GM19043 (cell line): ENCODE data around the gene MAGED1.
"Not testable (repeated sequence)": the region's sequence is repeated elsewhere in the genome, so short reads cannot be mapped to it uniquely, and the experiment has no call there.

ENCODE experiments used
- ATAC-seq: cut with Tn5 transposase; IDR thresholded peaks from one replicate; pipeline ENCODE4 v1.9.1; 2021; ENCODE audit warnings: low read depth; ENCODE audit not compliant: unreplicated experiment

Gene MAGED1

GRCh38 chrX:51893931-51894696 is 691 bp downstream of the MAGED1 start:
- ATAC-seq, result no peak

GRCh38 chrX:51894697-51895336 is 1.4 kb downstream of the MAGED1 start:
- ATAC-seq, result no peak

- no peak for ATAC-seq
Measured at GRCh38 chrX:51896626-51897025, 3.2 kb downstream of the MAGED1 start.

- ATAC-seq, result no peak
Measured at GRCh38 chrX:51899741-51900140, 6.3 kb downstream of the MAGED1 start.

- no peak for ATAC-seq
Measured at GRCh38 chrX:51902510-51903050, 9.2 kb downstream of the MAGED1 start.

GRCh38 chrX:51905152-51905551 is 11.7 kb downstream of the MAGED1 start:
- ATAC-seq, result not testable (repeated sequence)

- no peak for ATAC-seq
Measured at GRCh38 chrX:51905711-51906110, 12.3 kb downstream of the MAGED1 start.

GRCh38 chrX:51917604-51918003 is 24.2 kb downstream of the MAGED1 start:
- no peak for ATAC-seq

- no peak for ATAC-seq
Measured at GRCh38 chrX:51922561-51922960, 29.1 kb downstream of the MAGED1 start.

- ATAC-seq, result no peak
Measured at GRCh38 chrX:51931566-51932150, 38.2 kb downstream of the MAGED1 start.
